PC-9 (cell line): Measurements from ENCODE around the gene NPM1. TPM values are rescaled to one million over a fixed set of nuclear protein-coding genes. Genes with fewer than 3 reads are reported as not detected.

Source experiments
- BruUV-seq: library from RNA; stranded (reverse); fragments of 400-500 nt; replicated peaks from 2 replicates; lab custom pipeline; 2021; lab: Mats Ljungman, UMichigan
- CTCF ChIA-PET: fragments of 300-600 bp; sonication (Branson Sonifier 250); formaldehyde crosslinking; loops from one replicate; lab custom pipeline; 2022; ENCODE audit warnings: antibody characterized with exemption; lab: Charles Lee
- POLR2A ChIA-PET: fragments of 300-600 bp; sonication (Branson Sonifier 250); formaldehyde crosslinking; loops from one replicate; lab custom pipeline; 2022; ENCODE audit warnings: antibody characterized with exemption; ENCODE audit not compliant: unreplicated experiment; lab: Charles Lee
- DNase-seq, 2 experiments: peaks; one replicate each; pipeline versions ENCODE4 v3.0.0 to v3.0.0-alpha.2; 2015 to 2022; ENCODE audit warnings: mixed read lengths in 1 of 2
- H2AFZ ChIP-seq: fragments of 200-600 bp; sonication (generic); 2 replicates; pipeline ENCODE4 v1.8.1; 2017; ENCODE audit warnings: antibody characterized with exemption
- H3F3A ChIP-seq: fragments of 200-600 bp; sonication (generic); 2 replicates; pipeline ENCODE4 v1.8.1; 2017; ENCODE audit warnings: antibody characterized with exemption, mild to moderate bottlenecking, low read depth; ENCODE audit not compliant: insufficient read depth
- H3K27ac ChIP-seq: fragments of 200-600 bp; sonication (generic); 2 replicates; pipeline ENCODE4 v1.6.1; 2016; ENCODE audit warnings: mixed run types
- H3K27me3 ChIP-seq: fragments of 200-600 bp; sonication (generic); 2 replicates; pipeline ENCODE4 v1.6.1; 2016; ENCODE audit warnings: low read depth, mixed run types; ENCODE audit not compliant: insufficient read depth
- H3K36me3 ChIP-seq: fragments of 200-600 bp; sonication (generic); 2 replicates; pipeline ENCODE4 v1.6.1; 2016; ENCODE audit warnings: low read depth, mixed run types
- H3K4me1 ChIP-seq: fragments of 200-600 bp; sonication (generic); replicated peaks from 2 replicates; pipeline ENCODE4 v1.6.1; 2016; ENCODE audit warnings: mixed run types; ENCODE audit not compliant: insufficient read depth
- H3K4me2 ChIP-seq: fragments of 200-600 bp; sonication (generic); 2 replicates; pipeline ENCODE4 v1.6.1; 2017; ENCODE audit warnings: mixed run types
- H3K4me3 ChIP-seq: fragments of 200-600 bp; sonication (generic); 2 replicates; pipeline ENCODE4 v1.6.1; 2016; ENCODE audit warnings: mixed run types
- H3K79me2 ChIP-seq: fragments of 200-600 bp; sonication (generic); 2 replicates; pipeline ENCODE4 v1.6.1; 2017; ENCODE audit warnings: low read depth, mixed run types
- H3K9me2 ChIP-seq: fragments of 200-600 bp; sonication (generic); 2 replicates; pipeline ENCODE4 v1.8.1; 2017; ENCODE audit warnings: mild to moderate bottlenecking; ENCODE audit not compliant: insufficient read depth
- H3K9me3 ChIP-seq: fragments of 200-600 bp; sonication (generic); 2 replicates; pipeline ENCODE4 v1.8.1; 2016; ENCODE audit warnings: low read depth; ENCODE audit not compliant: insufficient read depth
- H4K20me1 ChIP-seq: fragments of 200-600 bp; sonication (generic); 2 replicates; pipeline ENCODE4 v1.8.1; 2017; ENCODE audit not compliant: insufficient read depth
- CTCF ChIP-seq: fragments of 200-600 bp; sonication (generic); conservative IDR thresholded peaks from 2 replicates; pipeline ENCODE4 v1.6.1; 2017; ENCODE audit warnings: mixed run types, antibody characterized with exemption, mild to moderate bottlenecking, moderate library complexity
- EZH2 ChIP-seq: fragments of 200-600 bp; sonication (generic); IDR thresholded peaks from 2 replicates; pipeline ENCODE4 v1.8.0; 2017; ENCODE audit warnings: antibody characterized with exemption, low read depth
- intact Hi-C: fragments of 100-400 bp; cut with micrococcal nuclease; formaldehyde crosslinking; loops from one replicate; pipeline ENCODE4 v1.10.0; 2022; ENCODE audit not compliant: unreplicated experiment
- total RNA-seq: library from RNA; stranded (reverse); gene quantifications from 2 replicates; pipeline ENCODE4 v1.2.3, GENCODE V29; 2021

NPM1 gene
- total RNA-seq, 1 experiment from 2014 or later, result 2,285 TPM

GRCh38 chr5:171432076-171432475 is 44.4 kb downstream of the NPM1 start:
- ChIA-PET POLR2A (no interaction called here), CTCF (no interaction called here)
- Histone ChIP-seq H3K4me2 (no peak overlapping the region), H3K79me2 (no peaks in the 10 kb centered on the region), H3K4me1 (no peaks in the 10 kb centered on the region), H3F3A (no peaks in the 10 kb centered on the region), H3K27ac (no peak overlapping the region), H4K20me1 (no peaks in the 10 kb centered on the region), H3K27me3 (no peaks in the 10 kb centered on the region), H3K36me3 (no peaks in the 10 kb centered on the region), H3K9me2 (no peaks in the 10 kb centered on the region), H3K9me3 (no peaks in the 10 kb centered on the region), H3K4me3 (no peak overlapping the region), H2AFZ (no peak overlapping the region)
- no TSS peak for BruUV-seq
- TF ChIP-seq CTCF (no peak), EZH2 (no peak)
- intact Hi-C loops, result no loop called here
- DNase-seq, result no peak

GRCh38 chr5:171432583-171433351 is 45.1 kb downstream of the NPM1 start:
- Histone ChIP-seq H3K4me3 (no peak overlapping the region), H3F3A (no peaks in the 10 kb centered on the region), H3K79me2 (no peaks in the 10 kb centered on the region), H4K20me1 (no peaks in the 10 kb centered on the region), H3K4me2 (no peak overlapping the region), H3K9me3 (no peaks in the 10 kb centered on the region), H3K27ac (no peak overlapping the region), H3K4me1 (no peaks in the 10 kb centered on the region), H3K27me3 (no peaks in the 10 kb centered on the region), H2AFZ (no peak overlapping the region), H3K36me3 (no peaks in the 10 kb centered on the region), H3K9me2 (no peaks in the 10 kb centered on the region)
- BruUV-seq, result no TSS peak
- ChIA-PET CTCF (no interaction called here), POLR2A (no interaction called here)
- DNase-seq, result no peak
- intact Hi-C loops, result no loop called here
- no peak for TF ChIP-seq EZH2

GRCh38 chr5:171433352-171433698 is 45.7 kb downstream of the NPM1 start:
- H3K9me2 ChIP-seq, result no peaks in the 10 kb centered on the region
- H3K4me1 ChIP-seq, result no peaks in the 10 kb centered on the region
- no peaks in the 10 kb centered on the region for H3K27me3 ChIP-seq
- BruUV-seq, result no TSS peak
- H3K4me2 ChIP-seq, result no peak overlapping the region
- H3K79me2 ChIP-seq, result no peaks in the 10 kb centered on the region
- intact Hi-C loops, result no loop called here
- H4K20me1 ChIP-seq, result no peaks in the 10 kb centered on the region
- TF ChIP-seq EZH2, result no peak
- no peak for TF ChIP-seq CTCF
- no peak overlapping the region for H3K27ac ChIP-seq
- no peak for DNase-seq
- H3K4me3 ChIP-seq, result no peak overlapping the region
- ChIA-PET POLR2A (no interaction called here), CTCF (no interaction called here)
- no peaks in the 10 kb centered on the region for H3K9me3 ChIP-seq
- H2AFZ ChIP-seq, result no peak overlapping the region
- no peaks in the 10 kb centered on the region for H3F3A ChIP-seq
- H3K36me3 ChIP-seq, result no peaks in the 10 kb centered on the region
